KMS-11 (cell line): ENCODE data around the gene SPRR1A.

Source experiments
- H2AFZ ChIP-seq: fragments of 200-600 bp; sonication (generic); 2 replicates; pipeline ENCODE4 v1.6.1; 2016; ENCODE audit warnings: antibody characterized with exemption, mixed run types, low read depth
- H3K27ac ChIP-seq: fragments of 200-600 bp; sonication (generic); 2 replicates; pipeline ENCODE4 v1.6.1; 2016; ENCODE audit warnings: mild to moderate bottlenecking, mixed run types
- H3K27me3 ChIP-seq: fragments of 200-600 bp; sonication (generic); 2 replicates; pipeline ENCODE4 v1.6.1; 2017; ENCODE audit warnings: mild to moderate bottlenecking, low read depth, mixed run types, moderate library complexity; ENCODE audit not compliant: insufficient read depth
- H3K36me3 ChIP-seq: fragments of 200-600 bp; sonication (generic); 2 replicates; pipeline ENCODE4 v1.6.1; 2017; ENCODE audit warnings: mild to moderate bottlenecking, mixed run types; ENCODE audit not compliant: insufficient read depth
- H3K4me1 ChIP-seq: fragments of 200-600 bp; sonication (generic); 2 replicates; pipeline ENCODE4 v1.6.1; 2016; ENCODE audit warnings: mild to moderate bottlenecking, low read depth, mixed run types; ENCODE audit not compliant: poor library complexity, severe bottlenecking
- H3K4me2 ChIP-seq: fragments of 200-600 bp; sonication (generic); 2 replicates; pipeline ENCODE4 v1.7.0; 2016; ENCODE audit warnings: mild to moderate bottlenecking, mixed run types
- H3K4me3 ChIP-seq: fragments of 200-600 bp; sonication (generic); IDR thresholded peaks from 2 replicates; pipeline ENCODE4 v1.6.1; 2017; ENCODE audit warnings: low read depth, low read length, mixed read lengths; ENCODE audit not compliant: insufficient read depth
- H3K79me2 ChIP-seq: fragments of 200-600 bp; sonication (generic); 2 replicates; pipeline ENCODE4 v1.6.1; 2016; ENCODE audit warnings: low read depth, mixed run types; ENCODE audit not compliant: insufficient read depth
- H3K9ac ChIP-seq: fragments of 200-600 bp; sonication (generic); 2 replicates; pipeline ENCODE4 v1.6.1; 2016; ENCODE audit warnings: mild to moderate bottlenecking, mixed run types
- H4K20me1 ChIP-seq: fragments of 200-600 bp; sonication (generic); 2 replicates; pipeline ENCODE4 v1.6.1; 2016; ENCODE audit warnings: mild to moderate bottlenecking, mixed run types; ENCODE audit not compliant: insufficient read depth
- CTCF ChIP-seq: fragments of 200-600 bp; sonication (generic); conservative IDR thresholded peaks from 2 replicates; pipeline ENCODE4 v1.6.1; 2017; ENCODE audit warnings: low read depth, mild to moderate bottlenecking, antibody characterized with exemption, low read length, moderate library complexity, mixed read lengths

The SPRR1A gene

GRCh38 chr1:152980676-152981075 lies 3.2 kb upstream of the SPRR1A start:
- Histone ChIP-seq H3K9ac (no peak overlapping the region), H3K27ac (no peak overlapping the region), H3K36me3 (no peaks in the 10 kb centered on the region), H2AFZ (no peak overlapping the region), H4K20me1 (no peaks in the 10 kb centered on the region), H3K4me2 (no peak overlapping the region), H3K4me3 (no peak overlapping the region), H3K4me1 (no peaks in the 10 kb centered on the region), H3K27me3 (no peaks in the 10 kb centered on the region), H3K79me2 (no peaks in the 10 kb centered on the region)
- TF ChIP-seq CTCF: no peak

GRCh38 chr1:152981146-152981871 lies 2.6 kb upstream of the SPRR1A start:
- Histone ChIP-seq H3K4me2 (no peak overlapping the region), H3K4me3 (no peak overlapping the region), H3K27ac (no peak overlapping the region), H4K20me1 (no peaks in the 10 kb centered on the region), H3K4me1 (no peaks in the 10 kb centered on the region), H3K27me3 (no peaks in the 10 kb centered on the region), H3K9ac (no peak overlapping the region), H3K36me3 (no peaks in the 10 kb centered on the region), H3K79me2 (no peaks in the 10 kb centered on the region), H2AFZ (no peak overlapping the region)
- TF ChIP-seq CTCF: no peak

GRCh38 chr1:152982076-152982475 lies 1.8 kb upstream of the SPRR1A start:
- Histone ChIP-seq H3K27ac (no peak overlapping the region), H3K79me2 (no peaks in the 10 kb centered on the region), H4K20me1 (no peaks in the 10 kb centered on the region), H3K27me3 (no peaks in the 10 kb centered on the region), H3K9ac (no peak overlapping the region), H3K4me1 (no peaks in the 10 kb centered on the region), H3K4me2 (no peak overlapping the region), H3K36me3 (no peaks in the 10 kb centered on the region), H2AFZ (no peak overlapping the region), H3K4me3 (no peak overlapping the region)
- no peak for TF ChIP-seq CTCF

GRCh38 chr1:152983234-152983633 lies 647 bp upstream of the SPRR1A start:
- H2AFZ ChIP-seq: no peak overlapping the region
- H3K9ac ChIP-seq: no peak overlapping the region
- no peaks in the 10 kb centered on the region for H3K36me3 ChIP-seq
- no peak overlapping the region for H3K4me2 ChIP-seq
- no peak overlapping the region for H3K27ac ChIP-seq
- H3K4me1 ChIP-seq: no peaks in the 10 kb centered on the region
- H3K4me3 ChIP-seq: no peak overlapping the region
- no peaks in the 10 kb centered on the region for H3K27me3 ChIP-seq
- no peaks in the 10 kb centered on the region for H3K79me2 ChIP-seq
- no peaks in the 10 kb centered on the region for H4K20me1 ChIP-seq
- TF ChIP-seq CTCF: no peak
